ENCODE measurements around the gene MLX.

MLX gene

GRCh38 chr17:42608305-42609181, 41.6 kb downstream of the MLX start:
- peak; percentile 29 for DNase-seq (ENCODE audit: low read depth)
- TF ChIP-seq MYC (IDR thresholded peaks at IDR 0.05; ENCODE audit: low read depth, low read length) (no peak), MAX (IDR thresholded peaks at IDR 0.05; ENCODE audit: low read depth, low read length) (no peak), POLR2A (IDR thresholded peaks at IDR 0.05; ENCODE audit: extremely low read depth, insufficient read length) (no peak)
- TF ChIP-seq, protein P1, sequence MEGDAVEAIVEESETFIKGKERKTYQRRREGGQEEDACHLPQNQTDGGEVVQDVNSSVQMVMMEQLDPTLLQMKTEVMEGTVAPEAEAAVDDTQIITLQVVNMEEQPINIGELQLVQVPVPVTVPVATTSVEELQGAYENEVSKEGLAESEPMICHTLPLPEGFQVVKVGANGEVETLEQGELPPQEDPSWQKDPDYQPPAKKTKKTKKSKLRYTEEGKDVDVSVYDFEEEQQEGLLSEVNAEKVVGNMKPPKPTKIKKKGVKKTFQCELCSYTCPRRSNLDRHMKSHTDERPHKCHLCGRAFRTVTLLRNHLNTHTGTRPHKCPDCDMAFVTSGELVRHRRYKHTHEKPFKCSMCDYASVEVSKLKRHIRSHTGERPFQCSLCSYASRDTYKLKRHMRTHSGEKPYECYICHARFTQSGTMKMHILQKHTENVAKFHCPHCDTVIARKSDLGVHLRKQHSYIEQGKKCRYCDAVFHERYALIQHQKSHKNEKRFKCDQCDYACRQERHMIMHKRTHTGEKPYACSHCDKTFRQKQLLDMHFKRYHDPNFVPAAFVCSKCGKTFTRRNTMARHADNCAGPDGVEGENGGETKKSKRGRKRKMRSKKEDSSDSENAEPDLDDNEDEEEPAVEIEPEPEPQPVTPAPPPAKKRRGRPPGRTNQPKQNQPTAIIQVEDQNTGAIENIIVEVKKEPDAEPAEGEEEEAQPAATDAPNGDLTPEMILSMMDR (IDR thresholded peaks at IDR 0.05; ENCODE audit: low read depth, low read length), result no peak
- peak overlapping the region; percentile 97 for H3K4me3 ChIP-seq (ENCODE audit: low read depth, low read length)

DNA sequence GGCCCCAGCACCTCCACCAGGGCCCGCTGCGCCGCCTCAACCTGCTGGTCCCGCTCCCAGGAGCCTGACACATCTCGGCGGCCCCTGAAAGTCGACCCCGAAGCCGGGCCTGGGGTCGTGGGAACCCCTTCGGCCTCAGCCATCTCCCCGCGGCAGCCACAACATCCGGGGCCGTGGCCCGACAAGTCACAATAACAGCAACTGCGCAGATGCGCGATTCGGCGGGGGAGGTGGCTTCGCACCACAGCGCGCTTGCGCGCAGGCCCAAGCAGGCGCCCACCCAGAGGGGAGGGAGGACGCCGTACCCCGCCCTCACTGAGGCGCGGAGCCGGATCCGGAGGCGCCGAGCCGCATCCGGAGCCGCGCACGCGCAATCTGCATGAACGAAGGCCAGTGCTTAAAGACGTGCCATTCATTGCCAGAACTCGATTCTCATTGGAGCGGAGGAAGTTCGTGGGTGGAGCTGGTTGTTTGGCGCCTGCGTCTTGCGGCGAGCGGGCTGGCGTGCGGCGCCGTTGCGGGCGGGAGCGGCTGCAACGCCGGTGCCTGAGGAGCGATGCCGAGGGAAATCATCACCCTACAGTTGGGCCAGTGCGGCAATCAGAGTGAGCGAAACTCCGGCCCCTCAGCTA, 42.4 kb downstream of the MLX start, which contains the start of the genes RETREG3 and TUBG1:
RETREG3 (minus strand) TSS at position 193 of the 632 bp plus-strand sequence; CDS start at position 143, 50 bp downstream.
TUBG1 (plus strand) TSS at position 502 of the 632 bp plus-strand sequence; CDS start at position 557, 55 bp downstream.
- TF ChIP-seq POLR2A (IDR thresholded peaks at IDR 0.05; ENCODE audit: extremely low read depth, insufficient read length) (peak; percentile 84), MYC (IDR thresholded peaks at IDR 0.05; ENCODE audit: low read depth, low read length) (peak; percentile 75), MAX (IDR thresholded peaks at IDR 0.05; ENCODE audit: low read depth, low read length) (peak; percentile 75)
- TF ChIP-seq, protein P1 (IDR thresholded peaks at IDR 0.05; ENCODE audit: low read depth, low read length), result peak; percentile 2
- peak within 1 kb of the TSS; percentile 97 for H3K4me3 ChIP-seq (ENCODE audit: low read depth, low read length)
- peak; percentile 98 for DNase-seq (ENCODE audit: low read depth)

DNA sequence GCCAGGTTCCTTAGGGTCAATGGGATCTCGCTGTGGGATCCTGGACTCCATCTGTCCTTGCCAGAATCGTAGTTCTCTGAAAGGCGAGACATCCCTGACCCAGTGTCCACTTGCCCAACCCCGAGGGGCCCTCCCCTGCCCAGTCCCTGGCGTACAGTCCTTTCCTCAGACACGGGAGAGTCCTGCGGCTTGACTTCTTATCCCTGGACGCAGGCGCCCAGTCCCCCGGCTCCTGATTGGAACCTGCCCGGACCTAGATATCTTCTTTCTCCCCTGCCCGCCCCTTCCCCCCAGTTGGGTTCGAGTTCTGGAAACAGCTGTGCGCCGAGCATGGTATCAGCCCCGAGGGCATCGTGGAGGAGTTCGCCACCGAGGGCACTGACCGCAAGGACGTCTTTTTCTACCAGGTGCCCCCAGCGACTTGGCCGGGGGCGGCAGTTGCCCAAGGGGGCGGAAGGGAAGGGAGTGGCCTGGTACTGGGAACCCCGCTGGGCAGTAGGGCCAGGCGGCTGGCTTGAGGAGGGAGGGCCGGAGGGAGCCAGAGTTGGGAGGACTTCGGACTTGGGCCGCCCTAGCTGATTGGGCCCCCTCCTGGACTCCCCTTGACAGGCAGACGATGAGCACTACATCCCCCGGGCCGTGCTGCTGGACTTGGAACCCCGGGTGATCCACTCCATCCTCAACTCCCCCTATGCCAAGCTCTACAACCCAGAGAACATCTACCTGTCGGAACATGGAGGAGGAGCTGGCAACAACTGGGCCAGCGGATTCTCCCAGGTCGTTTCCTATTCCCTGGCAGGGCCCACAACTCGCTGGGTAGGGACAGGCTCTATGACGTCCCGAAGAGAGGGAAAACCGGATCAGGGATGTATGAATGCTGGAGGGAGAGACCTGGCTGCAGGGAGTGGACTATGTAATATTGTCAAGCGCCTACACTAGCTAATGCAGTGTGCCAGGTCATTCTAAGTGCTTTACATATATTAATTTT, 43.2 kb downstream of the MLX start:
- peak; percentile 57 for DNase-seq (ENCODE audit: low read depth)

DNA sequence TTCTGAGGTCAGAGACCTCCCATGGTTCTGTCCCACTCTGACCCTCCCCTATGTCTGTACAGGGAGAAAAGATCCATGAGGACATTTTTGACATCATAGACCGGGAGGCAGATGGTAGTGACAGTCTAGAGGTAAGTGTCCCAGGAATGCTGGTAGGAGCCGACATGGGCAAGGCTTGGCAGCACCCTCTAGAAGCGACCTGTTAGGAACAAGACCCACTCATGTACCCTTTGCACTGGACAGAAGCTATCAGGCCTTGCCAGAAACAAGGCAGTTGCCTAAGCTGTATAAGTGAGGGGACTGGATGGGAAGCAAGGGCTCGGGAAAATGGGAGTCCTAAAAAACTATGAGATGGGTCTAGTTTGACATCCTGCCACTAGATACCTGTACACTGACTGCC, 45.1 kb downstream of the MLX start:
- TF ChIP-seq, protein P1 (IDR thresholded peaks at IDR 0.05; ENCODE audit: low read depth, low read length), result no peak
- no peak for TF ChIP-seq POLR2A (IDR thresholded peaks at IDR 0.05; ENCODE audit: extremely low read depth, insufficient read length)
- no peak for TF ChIP-seq MAX (IDR thresholded peaks at IDR 0.05; ENCODE audit: low read depth, low read length)
- no peak for TF ChIP-seq MYC (IDR thresholded peaks at IDR 0.05; ENCODE audit: low read depth, low read length)
- DNase-seq (ENCODE audit: low read depth), result no peak
- H3K4me3 ChIP-seq (ENCODE audit: low read depth, low read length), result no peak overlapping the region

More for the DNA sequence above, 43.2 kb downstream of the MLX start:
- peak overlapping the region; percentile 87 for H3K4me3 ChIP-seq (ENCODE audit: low read depth, low read length)

GRCh38 chr17:42613699-42614295, 46.9 kb downstream of the MLX start:
- H3K4me3 ChIP-seq (ENCODE audit: low read depth, low read length), result no peak overlapping the region
- TF ChIP-seq MYC (IDR thresholded peaks at IDR 0.05; ENCODE audit: low read depth, low read length) (no peak), MAX (IDR thresholded peaks at IDR 0.05; ENCODE audit: low read depth, low read length) (no peak), POLR2A (IDR thresholded peaks at IDR 0.05; ENCODE audit: extremely low read depth, insufficient read length) (no peak)
- TF ChIP-seq, protein P1 (IDR thresholded peaks at IDR 0.05; ENCODE audit: low read depth, low read length), result no peak
- no peak for DNase-seq (ENCODE audit: low read depth)

Data from NB4 (cell line).